Camera-type eye (tissue), 1 donor: Measurements from ENCODE around the gene RRAD. TPM values are rescaled to one million over a fixed set of nuclear protein-coding genes. Genes with fewer than 3 reads are reported as not detected.

Experiments used
- total RNA-seq: library from RNA; depleted of rRNA; stranded (reverse); fragments of >200 nt; gene quantifications from one replicate; pipeline ENCODE4 v1.2.3, GENCODE V29; 2014

The RRAD gene
- 52.9 TPM for total RNA-seq

DNA sequence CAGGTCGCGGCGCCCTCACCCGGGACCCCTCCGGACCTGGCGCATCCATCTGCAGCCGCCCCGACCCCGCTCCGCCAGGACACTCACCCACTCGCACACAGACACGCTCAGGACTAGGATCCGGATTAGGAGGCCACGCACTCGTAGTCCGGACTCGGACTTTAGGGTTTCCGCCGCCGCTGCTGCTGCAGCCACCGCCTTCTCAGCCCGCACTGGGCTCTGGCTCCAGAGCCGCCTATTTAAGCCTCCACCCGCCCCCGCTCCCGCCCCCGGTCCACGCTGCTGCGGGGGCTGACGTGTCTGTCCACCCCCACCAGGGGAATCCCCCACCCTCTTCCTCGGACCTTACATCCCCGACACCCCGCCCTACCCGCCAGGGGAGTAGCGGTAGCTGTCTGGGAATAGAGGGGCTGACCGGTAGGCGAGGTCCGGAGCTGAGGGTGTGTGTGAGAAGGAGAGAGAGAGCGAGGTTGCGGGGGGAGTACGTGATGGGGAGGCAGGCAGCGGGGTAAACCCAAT lies at the start of gene RRAD:
Gene RRAD, minus strand, starts transcription at position 214 of the 519 bp plus-strand sequence. CDS start 356 bp downstream, outside the sequence.

DNA sequence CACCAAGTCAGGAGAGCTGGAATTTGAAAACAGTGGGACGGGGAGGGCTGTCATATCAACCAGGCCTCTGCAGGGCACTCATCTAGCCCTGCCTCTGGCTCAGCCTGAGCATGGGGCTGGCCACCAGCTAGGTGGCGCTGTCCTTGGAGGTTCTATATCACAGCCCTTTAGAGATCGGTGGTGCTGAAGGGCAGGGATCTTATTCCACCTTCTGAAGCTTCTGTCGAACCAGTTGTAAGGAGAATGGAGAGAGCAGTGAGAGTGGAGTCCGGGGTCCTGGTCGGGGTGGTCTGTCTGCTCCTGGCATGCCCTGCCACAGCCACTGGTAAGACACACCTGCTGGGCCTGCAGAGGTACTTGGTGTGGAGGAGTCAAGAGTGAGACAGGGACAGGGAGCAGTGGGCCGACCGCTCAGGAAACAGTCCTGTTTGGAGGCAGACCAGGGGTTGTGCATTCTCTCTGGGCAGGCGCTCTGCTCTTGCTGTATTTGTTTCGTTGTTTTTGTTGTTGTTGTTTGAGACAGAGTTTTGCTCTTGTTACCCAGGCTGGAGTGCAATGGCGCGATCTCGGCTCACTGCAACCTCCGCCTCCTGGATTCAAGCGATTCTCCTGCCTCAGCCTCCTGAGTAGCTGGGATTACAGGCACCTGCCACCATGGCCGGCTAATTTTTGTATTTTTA lies 35.9 kb upstream of the RRAD start, which contains the start of gene CES3:
Gene CES3, plus strand, starts transcription at position 202 of the 680 bp plus-strand sequence. Its CDS starts 42 bp downstream, at position 244.

DNA sequence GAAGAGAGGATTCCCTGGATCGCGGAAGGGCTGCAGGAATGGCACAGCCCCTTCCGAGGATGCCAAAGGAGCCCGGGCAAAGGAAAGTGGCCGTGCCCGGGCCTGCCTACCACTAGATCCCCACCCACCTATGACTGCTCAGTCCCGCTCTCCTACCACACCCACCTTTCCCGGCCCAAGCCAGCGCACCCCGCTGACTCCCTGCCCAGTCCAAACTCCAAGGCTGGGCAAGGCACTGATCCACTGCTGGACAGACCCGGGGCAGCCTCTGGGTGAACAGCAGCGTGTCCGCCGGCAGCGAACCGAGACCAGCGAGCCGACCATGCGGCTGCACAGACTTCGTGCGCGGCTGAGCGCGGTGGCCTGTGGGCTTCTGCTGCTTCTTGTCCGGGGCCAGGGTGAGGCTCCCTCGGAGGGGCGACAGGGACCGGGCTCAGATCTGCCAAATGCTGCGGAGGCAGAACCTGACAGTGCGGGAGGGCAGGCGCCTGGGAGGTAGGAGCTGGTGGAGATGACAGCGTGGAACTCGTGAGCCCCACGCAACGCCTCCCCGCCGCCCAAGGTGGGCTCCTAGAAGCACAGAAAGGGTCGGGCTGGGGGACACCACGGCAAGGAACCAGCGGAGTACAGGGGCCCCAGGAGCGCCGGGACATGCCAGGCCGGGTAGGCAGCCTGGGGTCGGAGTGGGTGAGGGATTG lies 10.1 kb upstream of the RRAD start, which contains the start of gene CES2:
Gene CES2, plus strand, starts transcription at position 203 of the 698 bp plus-strand sequence. Its CDS starts 120 bp downstream, at position 323.

GRCh38 chr16:66934138-66934838 lies 9.0 kb upstream of the RRAD start, which contains the start of gene CIAO2B:
CIAO2B (minus strand) TSS chr16:66934402; CDS start chr16:66934364, 38 bp downstream.

GRCh38 chr16:66918803-66919568 lies 6.3 kb downstream of the RRAD start, which contains the start of gene CDH16:
CDH16 (minus strand) TSS chr16:66918885; CDS start chr16:66918065, 820 bp downstream.

DNA sequence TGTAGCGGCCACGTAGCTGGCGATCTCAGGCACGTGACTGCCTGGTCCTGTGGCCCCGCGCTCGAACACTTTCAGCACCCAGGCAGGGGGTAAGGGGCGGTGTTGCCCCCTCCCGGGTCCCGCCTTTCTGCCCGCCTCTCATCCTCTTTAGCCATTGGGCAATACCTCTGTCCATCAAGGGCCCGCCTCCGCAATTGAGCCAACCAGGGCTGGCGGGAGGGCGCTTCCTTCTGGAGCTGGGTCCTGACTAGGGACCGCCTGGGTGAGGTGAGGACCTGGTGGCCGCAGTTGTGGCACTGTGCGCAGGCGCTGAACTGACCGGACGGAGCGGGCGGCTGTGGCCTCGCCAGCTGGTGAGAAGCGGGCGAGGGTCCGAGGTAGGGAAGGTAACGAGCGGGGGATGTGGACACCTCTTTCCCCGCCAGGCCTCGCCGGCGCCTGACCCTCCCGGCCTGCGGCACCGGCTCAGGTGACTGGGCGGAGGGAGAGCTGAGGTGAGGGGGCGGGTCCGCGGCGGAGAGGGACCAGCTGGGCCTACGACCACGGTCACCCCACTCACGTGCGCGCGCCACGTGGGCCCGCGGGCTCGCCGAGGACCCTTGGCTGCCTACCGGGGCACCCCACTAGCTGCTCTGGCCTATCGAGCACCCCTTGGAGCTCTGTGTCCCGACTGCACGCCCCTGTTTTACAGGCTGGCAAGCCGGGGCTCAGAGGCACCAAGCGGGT lies 44.9 kb downstream of the RRAD start, which contains the start of gene PDP2:
Gene PDP2, plus strand, starts transcription at position 228 of the 726 bp plus-strand sequence. CDS start 3,770 bp downstream, outside the sequence.

Other genes with a start within 250 kb of the RRAD start
- 43.5 TPM for gene CMTM4, start 228.8 kb downstream of the RRAD start, total RNA-seq
- 226 TPM for gene DYNC1LI2, start 173.9 kb downstream of the RRAD start, total RNA-seq
- gene TERB1, start 124.0 kb downstream of the RRAD start, total RNA-seq, result not detected
- 90.3 TPM for gene NAE1, start 94.6 kb downstream of the RRAD start, total RNA-seq
- not detected for gene CA7, start 81.1 kb downstream of the RRAD start, total RNA-seq
- gene PDP2, start 45.0 kb downstream of the RRAD start, total RNA-seq, result 12.7 TPM
- gene CDH16, start 6.7 kb downstream of the RRAD start, total RNA-seq, result not detected
- 87.1 TPM for gene CIAO2B, start 8.9 kb upstream of the RRAD start, total RNA-seq
- gene CES2, start 10.0 kb upstream of the RRAD start, total RNA-seq, result 34.1 TPM
- 0.77 TPM for gene CES3, start 35.7 kb upstream of the RRAD start, total RNA-seq
- gene CES4A, start 63.1 kb upstream of the RRAD start, total RNA-seq, result 8.9 TPM
- gene CBFB, start 103.6 kb upstream of the RRAD start, total RNA-seq, result 47.7 TPM
- 28.2 TPM for gene PHAF1, start 184.4 kb upstream of the RRAD start, total RNA-seq
- gene B3GNT9, start 225.5 kb upstream of the RRAD start, total RNA-seq, result 26.2 TPM
- 6.3 TPM for gene TRADD, start 234.4 kb upstream of the RRAD start, total RNA-seq
- gene FBXL8, start 234.4 kb upstream of the RRAD start, total RNA-seq, result 7.9 TPM
- gene HSF4, start 239.2 kb upstream of the RRAD start, total RNA-seq, result 33.2 TPM
- 12.4 TPM for gene NOL3, start 245.0 kb upstream of the RRAD start, total RNA-seq